ENCODE measurements around the gene NT5C2.

- TF ChIP-seq CTCF (IDR thresholded peaks at IDR 0.05) (no peak), POLR2A (IDR thresholded peaks at IDR 0.05) (no peak)
Measured at GRCh38 chr10:103193107-103193819, at the start of gene NT5C2.
